GM18951 (cell line): Measurements from ENCODE around the gene SALL4.

Source experiments
- POLR2A ChIP-seq: IDR thresholded peaks from 4 replicates; pipeline ENCODE4 v1.6.1; 2011; ENCODE audit warnings: mild to moderate bottlenecking; ENCODE audit not compliant: insufficient read length, insufficient read depth; ENCODE audit errors: extremely low read depth
- in situ Hi-C: fragments of 300-500 bp; cut with MboI; formaldehyde crosslinking; loops from one replicate; pipeline ENCODE4 v1.12.0; 2022; ENCODE audit warnings: low sequenced_read_pairs, mixed read lengths, inconsistent platforms; ENCODE audit not compliant: unreplicated experiment

The SALL4 gene

GRCh38 chr20:51812861-51813260 lies 10.5 kb upstream of the SALL4 start:
- in situ Hi-C loops, result no loop called here
- TF ChIP-seq POLR2A, result no peak

GRCh38 chr20:51811514-51812128 lies 9.3 kb upstream of the SALL4 start:
- no peak for TF ChIP-seq POLR2A
- in situ Hi-C loops, result no loop called here

- no peak for TF ChIP-seq POLR2A
- in situ Hi-C loops, result no loop called here
These were observed 8.7 kb upstream of the SALL4 start for GRCh38 chr20:51811042-51811355.

GRCh38 chr20:51810155-51811041 lies 8.1 kb upstream of the SALL4 start:
- in situ Hi-C loops, result no loop called here
- TF ChIP-seq POLR2A, result no peak

- in situ Hi-C loops, result no loop called here
These were observed 5.5 kb upstream of the SALL4 start for GRCh38 chr20:51807720-51808250.

GRCh38 chr20:51804754-51805153 lies 2.4 kb upstream of the SALL4 start:
- in situ Hi-C loops, result no loop called here
- TF ChIP-seq POLR2A, result no peak

More at GRCh38 chr20:51807720-51808250, 5.5 kb upstream of the SALL4 start:
- no peak for TF ChIP-seq POLR2A

- TF ChIP-seq POLR2A, result no peak
- in situ Hi-C loops, result no loop called here
These were observed 980 bp upstream of the SALL4 start for GRCh38 chr20:51803148-51803854.

GRCh38 chr20:51801823-51802123 lies 548 bp downstream of the SALL4 start:
- no peak for TF ChIP-seq POLR2A
- in situ Hi-C loops, result no loop called here

- in situ Hi-C loops, result no loop called here
- TF ChIP-seq POLR2A, result no peak
These were observed 1.0 kb downstream of the SALL4 start for GRCh38 chr20:51801122-51801822.

- TF ChIP-seq POLR2A, result no peak
- in situ Hi-C loops, result no loop called here
These were observed 1.5 kb downstream of the SALL4 start for GRCh38 chr20:51800872-51801121.

GRCh38 chr20:51800060-51800871 lies 2.1 kb downstream of the SALL4 start:
- in situ Hi-C loops, result no loop called here
- TF ChIP-seq POLR2A, result no peak

- no peak for TF ChIP-seq POLR2A
- in situ Hi-C loops, result no loop called here
These were observed 2.9 kb downstream of the SALL4 start for GRCh38 chr20:51799401-51799860.
